C4-2B (cell line): ENCODE results near the gene TMCC1.
"Not testable (repeated sequence)": the region's sequence is repeated elsewhere in the genome, so short reads cannot be mapped to it uniquely, and the experiment has no call there.

Experiments used
- H3K27ac ChIP-seq: fragments of 450-650 bp; 2 replicates; pipeline ENCODE4 v1.5.1; 2017
- CTCF ChIP-seq: fragments of 450-650 bp; conservative IDR thresholded peaks from 2 replicates; pipeline ENCODE4 v1.5.1; 2017; ENCODE audit warnings: mild to moderate bottlenecking
- ZFX ChIP-seq: fragments of 450-650 bp; IDR thresholded peaks from 2 replicates; pipeline ENCODE4 v1.6.1; 2017

TMCC1 gene

GRCh38 chr3:129917423-129918007 is 24.0 kb upstream of the TMCC1 start:
- TF ChIP-seq ZFX (no peak), CTCF (no peak)
- no peak overlapping the region for H3K27ac ChIP-seq

GRCh38 chr3:129913618-129914017 is 20.1 kb upstream of the TMCC1 start:
- peak overlapping the region; percentile 27; the same call in 1 of the 2 replicates for H3K27ac ChIP-seq
- no peak for TF ChIP-seq ZFX
- no peak for TF ChIP-seq CTCF

- no peak for TF ChIP-seq ZFX
- no peak for TF ChIP-seq CTCF
- H3K27ac ChIP-seq = no peak overlapping the region
Observed at GRCh38 chr3:129911261-129911861, 17.9 kb upstream of the TMCC1 start.

- H3K27ac ChIP-seq = peak overlapping the region; percentile 66
Observed at GRCh38 chr3:129909235-129909634, 15.7 kb upstream of the TMCC1 start.

GRCh38 chr3:129908417-129908816 is 14.9 kb upstream of the TMCC1 start:
- TF ChIP-seq CTCF (no peak), ZFX (no peak)
- peak overlapping the region; percentile 66; the same call in 1 of the 2 replicates for H3K27ac ChIP-seq

- H3K27ac ChIP-seq = not testable (repeated sequence)
Observed at GRCh38 chr3:129901272-129901671, 7.8 kb upstream of the TMCC1 start.

- TF ChIP-seq ZFX (no peak), CTCF (no peak)
Observed at GRCh38 chr3:129897026-129897425, 3.5 kb upstream of the TMCC1 start.

GRCh38 chr3:129892857-129893580 is 492 bp downstream of the TMCC1 start:
- H3K27ac ChIP-seq = peak overlapping the region; percentile 89
- TF ChIP-seq CTCF = no peak
- TF ChIP-seq ZFX = peak; percentile 97

More at GRCh38 chr3:129897026-129897425, 3.5 kb upstream of the TMCC1 start:
- no peak overlapping the region for H3K27ac ChIP-seq
